Measurements from ENCODE around the gene YKT6.
"Not testable (repeated sequence)": the region's sequence is repeated elsewhere in the genome, so short reads cannot be mapped to it uniquely, and the experiment has no call there.

YKT6 gene

GRCh38 chr7:44194562-44195145 lies 6.1 kb upstream of the YKT6 start:
- DNase-seq: no peak

- no peak for DNase-seq
Observed at GRCh38 chr7:44195889-44196288, 4.9 kb upstream of the YKT6 start.

GRCh38 chr7:44196450-44196872 lies 4.3 kb upstream of the YKT6 start:
- DNase-seq: no peak

GRCh38 chr7:44197474-44197873 lies 3.3 kb upstream of the YKT6 start:
- DNase-seq: no peak

GRCh38 chr7:44200163-44200562 lies 615 bp upstream of the YKT6 start:
- not testable (repeated sequence) for DNase-seq

- no peak for DNase-seq
Observed at GRCh38 chr7:44201813-44202212, 1.0 kb downstream of the YKT6 start.

GRCh38 chr7:44206008-44206407 lies 5.2 kb downstream of the YKT6 start:
- DNase-seq: no peak

- DNase-seq: no peak
Observed at GRCh38 chr7:44208085-44208484, 7.3 kb downstream of the YKT6 start.

- DNase-seq: no peak
Observed at GRCh38 chr7:44210107-44210506, 9.3 kb downstream of the YKT6 start.

GRCh38 chr7:44211126-44211675 lies 10.4 kb downstream of the YKT6 start:
- no peak for DNase-seq

- no peak for DNase-seq
Observed at GRCh38 chr7:44212018-44212417, 11.2 kb downstream of the YKT6 start.

GRCh38 chr7:44212581-44213184 lies 11.9 kb downstream of the YKT6 start:
- no peak for DNase-seq

- no peak for DNase-seq
Observed at GRCh38 chr7:44213206-44213876, 12.6 kb downstream of the YKT6 start.

GRCh38 chr7:44213877-44214388 lies 13.2 kb downstream of the YKT6 start:
- DNase-seq: no peak

GRCh38 chr7:44215531-44215930 lies 14.8 kb downstream of the YKT6 start:
- no peak for DNase-seq

GRCh38 chr7:44216019-44216418 lies 15.2 kb downstream of the YKT6 start:
- no peak for DNase-seq

GRCh38 chr7:44216521-44217222 lies 15.9 kb downstream of the YKT6 start:
- no peak for DNase-seq

GRCh38 chr7:44217223-44217714 lies 16.5 kb downstream of the YKT6 start:
- no peak for DNase-seq

- DNase-seq: no peak
Observed at GRCh38 chr7:44217852-44218402, 17.1 kb downstream of the YKT6 start.

- DNase-seq: no peak
Observed at GRCh38 chr7:44218418-44219201, 17.8 kb downstream of the YKT6 start.

- DNase-seq: no peak
Observed at GRCh38 chr7:44219371-44220045, 18.7 kb downstream of the YKT6 start.

- no peak for DNase-seq
Observed at GRCh38 chr7:44220046-44220357, 19.2 kb downstream of the YKT6 start.

All from NCI-H2081 treated with DMSO at 0.1 percent for 48 hours (cell line).